ENCODE measurements around the gene TEX14.
"Not testable (repeated sequence)": the region's sequence is repeated elsewhere in the genome, so short reads cannot be mapped to it uniquely, and the experiment has no call there.

Gene TEX14

DNA sequence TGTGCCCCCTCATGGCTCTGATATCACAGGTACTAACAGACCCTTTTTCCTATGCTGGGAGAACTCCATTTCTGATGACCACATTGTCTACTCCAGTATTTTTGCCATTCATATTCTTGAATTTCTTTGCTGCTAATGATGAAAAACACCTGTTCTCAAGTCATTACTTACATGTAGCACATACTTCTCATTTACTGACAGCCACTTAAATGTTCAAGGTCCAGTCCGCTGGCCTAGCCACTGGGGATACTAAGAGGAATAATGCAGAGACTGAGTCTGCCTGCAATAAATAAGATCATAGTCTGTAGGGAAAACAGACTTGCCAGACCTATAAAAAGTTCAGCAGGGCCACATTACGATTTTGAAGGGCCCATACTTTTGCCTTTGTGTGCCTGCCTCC is 27.5 kb downstream of the TEX14 start:
- peaks cover 24% of the 10 kb centered on the region for H3K4me1 Mint-ChIP-seq
- TF ChIP-seq, protein P1, sequence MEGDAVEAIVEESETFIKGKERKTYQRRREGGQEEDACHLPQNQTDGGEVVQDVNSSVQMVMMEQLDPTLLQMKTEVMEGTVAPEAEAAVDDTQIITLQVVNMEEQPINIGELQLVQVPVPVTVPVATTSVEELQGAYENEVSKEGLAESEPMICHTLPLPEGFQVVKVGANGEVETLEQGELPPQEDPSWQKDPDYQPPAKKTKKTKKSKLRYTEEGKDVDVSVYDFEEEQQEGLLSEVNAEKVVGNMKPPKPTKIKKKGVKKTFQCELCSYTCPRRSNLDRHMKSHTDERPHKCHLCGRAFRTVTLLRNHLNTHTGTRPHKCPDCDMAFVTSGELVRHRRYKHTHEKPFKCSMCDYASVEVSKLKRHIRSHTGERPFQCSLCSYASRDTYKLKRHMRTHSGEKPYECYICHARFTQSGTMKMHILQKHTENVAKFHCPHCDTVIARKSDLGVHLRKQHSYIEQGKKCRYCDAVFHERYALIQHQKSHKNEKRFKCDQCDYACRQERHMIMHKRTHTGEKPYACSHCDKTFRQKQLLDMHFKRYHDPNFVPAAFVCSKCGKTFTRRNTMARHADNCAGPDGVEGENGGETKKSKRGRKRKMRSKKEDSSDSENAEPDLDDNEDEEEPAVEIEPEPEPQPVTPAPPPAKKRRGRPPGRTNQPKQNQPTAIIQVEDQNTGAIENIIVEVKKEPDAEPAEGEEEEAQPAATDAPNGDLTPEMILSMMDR (IDR thresholded peaks at IDR 0.05), result no peak
- peaks cover 11% of the 10 kb centered on the region for H3K27me3 Mint-ChIP-seq (ENCODE audit: low read depth, poor library complexity)
- no peaks in the 10 kb centered on the region for H3K9me3 Mint-ChIP-seq
- H3K36me3 Mint-ChIP-seq (ENCODE audit: low read depth), result no peaks in the 10 kb centered on the region
- no peak overlapping the region for H3K4me3 Mint-ChIP-seq
- no peak for DNase-seq
- no peak overlapping the region for H3K27ac Mint-ChIP-seq

GRCh38 chr17:58661499-58661898 is 30.3 kb downstream of the TEX14 start:
- TF ChIP-seq, protein P1 (IDR thresholded peaks at IDR 0.05), result no peak
- Mint-ChIP-seq H3K4me3 (no peak overlapping the region), H3K27ac (peak overlapping the region; percentile 78), H3K36me3 (ENCODE audit: low read depth) (no peaks in the 10 kb centered on the region), H3K4me1 (peaks cover 16% of the 10 kb centered on the region), H3K27me3 (ENCODE audit: low read depth, poor library complexity) (peaks cover 9% of the 10 kb centered on the region), H3K9me3 (peaks cover 4% of the 10 kb centered on the region)
- DNase-seq, result no peak

DNA sequence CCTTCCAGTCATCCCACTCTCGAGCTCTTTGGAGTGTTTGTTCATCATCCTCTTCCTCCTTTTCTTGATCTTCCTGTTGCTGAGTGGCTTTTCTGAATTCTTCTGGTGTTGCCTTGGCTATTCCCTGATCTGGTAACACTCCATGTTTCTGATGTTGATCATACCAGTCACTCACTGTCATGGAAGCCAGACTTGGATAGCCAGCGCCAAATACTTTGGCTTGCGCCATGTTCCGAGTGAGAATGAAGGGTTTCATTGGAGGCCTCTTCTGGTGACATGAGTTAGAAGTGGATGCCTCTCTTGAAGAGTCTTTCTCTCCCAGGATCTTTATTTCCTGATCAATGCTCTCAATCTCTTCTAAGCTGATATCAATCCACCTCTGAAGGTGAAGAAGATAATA is 31.2 kb downstream of the TEX14 start:
- no peak for DNase-seq
- TF ChIP-seq, protein P1 (IDR thresholded peaks at IDR 0.05), result no peak
- peaks cover 13% of the 10 kb centered on the region for H3K4me1 Mint-ChIP-seq
- no peaks in the 10 kb centered on the region for H3K36me3 Mint-ChIP-seq (ENCODE audit: low read depth)
- no peak overlapping the region for H3K27ac Mint-ChIP-seq
- H3K27me3 Mint-ChIP-seq (ENCODE audit: low read depth, poor library complexity), result peaks cover 10% of the 10 kb centered on the region
- H3K9me3 Mint-ChIP-seq, result peaks cover 4% of the 10 kb centered on the region
- peak overlapping the region; percentile 58 for H3K4me3 Mint-ChIP-seq

GRCh38 chr17:58659714-58660084 is 32.1 kb downstream of the TEX14 start:
- peaks cover 12% of the 10 kb centered on the region for H3K27me3 Mint-ChIP-seq (ENCODE audit: low read depth, poor library complexity)
- H3K9me3 Mint-ChIP-seq; H3K36me3 Mint-ChIP-seq (ENCODE audit: low read depth); DNase-seq: not testable (repeated sequence)
- H3K27ac Mint-ChIP-seq, result peak overlapping the region; percentile 100
- peaks cover 13% of the 10 kb centered on the region for H3K4me1 Mint-ChIP-seq
- H3K4me3 Mint-ChIP-seq, result peak overlapping the region; percentile 82

DNA sequence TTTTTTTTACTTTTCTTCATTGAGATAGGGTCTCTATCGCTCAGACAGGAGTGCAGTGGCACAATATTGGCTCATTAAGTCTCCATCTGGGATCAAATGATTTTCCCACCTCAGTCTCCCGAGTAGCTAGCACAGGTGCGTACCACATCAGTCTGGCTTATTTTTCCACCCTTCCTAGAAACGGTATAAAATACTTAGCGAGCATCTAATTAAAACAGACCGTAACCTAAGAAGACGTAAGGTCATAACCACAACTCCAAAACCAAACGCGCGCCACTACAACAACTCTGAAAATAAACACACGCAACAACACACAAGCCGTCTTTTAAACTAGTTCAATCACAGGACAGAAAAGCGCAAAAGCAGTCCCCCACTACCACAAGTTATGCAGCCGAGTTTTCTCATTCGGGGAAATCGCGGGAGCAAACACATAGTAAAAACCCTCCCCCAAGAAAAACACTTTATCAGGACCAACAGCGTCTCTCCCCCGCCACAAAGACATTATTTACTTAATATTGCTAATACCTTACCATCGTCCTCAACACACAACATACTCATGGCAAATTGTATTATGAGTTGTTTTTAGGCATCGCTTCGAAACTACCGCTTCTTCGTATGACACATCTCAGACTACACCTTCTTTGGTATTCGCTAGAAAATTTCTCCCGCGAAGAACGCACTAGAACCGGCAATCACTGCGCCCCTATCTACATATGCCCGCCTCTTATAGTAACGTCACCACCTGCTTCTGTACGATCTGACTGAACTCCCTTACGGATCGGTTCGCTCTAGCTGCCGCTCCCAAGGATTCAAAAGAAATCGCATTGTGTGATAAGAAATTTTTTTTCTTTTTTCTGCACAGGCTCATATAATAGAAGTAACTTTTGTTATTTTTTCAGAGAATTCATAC is 32.8 kb downstream of the TEX14 start:
- H3K4me1 Mint-ChIP-seq, result peaks cover 11% of the 10 kb centered on the region
- peak overlapping the region; percentile 100 for H3K27ac Mint-ChIP-seq
- peaks cover 4% of the 10 kb centered on the region for H3K9me3 Mint-ChIP-seq
- peak overlapping the region; percentile 82 for H3K4me3 Mint-ChIP-seq
- H3K36me3 Mint-ChIP-seq (ENCODE audit: low read depth), result no peaks in the 10 kb centered on the region
- peaks cover 12% of the 10 kb centered on the region for H3K27me3 Mint-ChIP-seq (ENCODE audit: low read depth, poor library complexity)
- peak; percentile 71 for DNase-seq
- TF ChIP-seq, protein P1 (IDR thresholded peaks at IDR 0.05), result no peak

GRCh38 chr17:58657962-58658803 is 33.7 kb downstream of the TEX14 start:
- Mint-ChIP-seq H3K27ac (peak overlapping the region; percentile 100), H3K27me3 (ENCODE audit: low read depth, poor library complexity) (peaks cover 12% of the 10 kb centered on the region), H3K4me3 (peak overlapping the region; percentile 82)
- not testable (repeated sequence) for H3K4me1 Mint-ChIP-seq; H3K36me3 Mint-ChIP-seq (ENCODE audit: low read depth); H3K9me3 Mint-ChIP-seq
- DNase-seq, result peak; percentile 23

Measured in nephron progenitor cell (in vitro differentiated cells).